K562 (cell line): ENCODE results near the gene PPFIA3. TPM values are rescaled to one million over a fixed set of nuclear protein-coding genes. Genes with fewer than 3 reads are reported as not detected.
A peak's percentile ranks its signal among the peaks of the same experiment; 100 is the strongest.

ENCODE experiments used
- ARID1B ChIP-seq: fragments of 450-650 bp; IDR thresholded peaks from 2 replicates; pipeline ENCODE4 v1.6.1; 2016; ENCODE audit warnings: antibody characterized with exemption, mild to moderate bottlenecking, inconsistent platforms
- ATF3 ChIP-seq, 2 experiments: fragments of 450-650 bp in 1 of 2; sonication (generic) in 1 of 2; formaldehyde crosslinking in 1 of 2; IDR thresholded peaks in 1 of 2; conservative IDR thresholded peaks in 1 of 2; 2 replicates each; pipeline versions ENCODE4 v1.6.1 to v1.8.1; 2016 to 2023; ENCODE audit warnings: mild to moderate bottlenecking in 2 of 2, moderate library complexity in 2 of 2, inconsistent platforms in 1 of 2, missing genetic modification reagents in 1 of 2
- BMI1 ChIP-seq: fragments of 150-350 bp; IDR thresholded peaks from 2 replicates; pipeline ENCODE4 v1.6.1; 2014; ENCODE audit warnings: low read length
- CBX8 ChIP-seq: fragments of 200-600 bp; sonication (generic); IDR thresholded peaks from 2 replicates; pipeline ENCODE4 v1.6.1; 2012; ENCODE audit warnings: borderline replicate concordance, mixed run types, low read depth, mild to moderate bottlenecking, moderate library complexity, mixed read lengths, low read length, control low read depth, inconsistent platforms; ENCODE audit not compliant: poor library complexity, severe bottlenecking; ENCODE audit errors: extremely low read depth
- CHD2 ChIP-seq: IDR thresholded peaks from 2 replicates; pipeline ENCODE4 v1.6.1; 2011; ENCODE audit warnings: low read depth, low read length
- CXXC5 ChIP-seq: fragments of 250-450 bp; sonication (Bioruptor Pico); IDR thresholded peaks from 2 replicates; pipeline ENCODE4 v1.8.0; 2022; ENCODE audit warnings: inconsistent platforms, mild to moderate bottlenecking, moderate library complexity
- E2F3 ChIP-seq: fragments of 250-450 bp; sonication (Bioruptor Pico); IDR thresholded peaks from 2 replicates; pipeline ENCODE4 v1.4.0; 2020; ENCODE audit warnings: mild to moderate bottlenecking
- E2F6 ChIP-seq, 2 experiments: IDR thresholded peaks; 2 replicates each; pipeline ENCODE4 v1.6.1; 2011; ENCODE audit warnings: borderline replicate concordance in 1 of 2, control low read depth in 1 of 2, low read depth in 1 of 2, low read length in 1 of 2, mild to moderate bottlenecking in 1 of 2, mixed read lengths in 1 of 2, moderate library complexity in 1 of 2; ENCODE audit not compliant: insufficient read depth in 1 of 2, insufficient read length in 1 of 2, poor library complexity in 1 of 2, severe bottlenecking in 1 of 2; ENCODE audit errors: extremely low read depth in 1 of 2
- ERF ChIP-seq: fragments of 450-650 bp; formaldehyde crosslinking; IDR thresholded peaks from 2 replicates; pipeline ENCODE4 v1.4.0; 2020; ENCODE audit warnings: mild to moderate bottlenecking, mixed read lengths
- GABPB1 ChIP-seq: sonication (generic); formaldehyde crosslinking; IDR thresholded peaks from 2 replicates; pipeline ENCODE4 v1.8.0; 2022; ENCODE audit warnings: mild to moderate bottlenecking, missing genetic modification reagents
- HMG20A ChIP-seq: fragments of 450-650 bp; formaldehyde crosslinking; conservative IDR thresholded peaks from 2 replicates; pipeline ENCODE4 v1.4.0; 2020; ENCODE audit warnings: mild to moderate bottlenecking, mixed read lengths
- HNRNPUL1 ChIP-seq: fragments of 200-400 bp; formaldehyde crosslinking; IDR thresholded peaks from 2 replicates; pipeline ENCODE4 v1.6.1; 2017; ENCODE audit warnings: low read length
- ILF3 ChIP-seq: fragments of 450-650 bp; IDR thresholded peaks from 2 replicates; pipeline ENCODE4 v1.6.1; 2018; ENCODE audit warnings: antibody characterized with exemption, mild to moderate bottlenecking, moderate library complexity, borderline replicate concordance
- MAFF ChIP-seq: IDR thresholded peaks from 2 replicates; pipeline ENCODE4 v1.6.1; 2012; ENCODE audit warnings: low read length, improper control_type of control experiment
- MAZ ChIP-seq, 2 experiments: fragments of 450-650 bp in 1 of 2; sonication (generic) in 1 of 2; formaldehyde crosslinking; IDR thresholded peaks in 1 of 2; conservative IDR thresholded peaks in 1 of 2; 2 replicates each; pipeline versions ENCODE4 v1.4.0 to v1.5.0; 2020; ENCODE audit warnings: mild to moderate bottlenecking in 1 of 2, missing genetic modification reagents in 1 of 2
- MEIS2 ChIP-seq: fragments of 450-650 bp; IDR thresholded peaks from 2 replicates; pipeline ENCODE4 v1.6.1; 2014; ENCODE audit warnings: mild to moderate bottlenecking; ENCODE audit not compliant: partially characterized antibody
- POLR3A ChIP-seq: IDR thresholded peaks from 2 replicates; pipeline ENCODE4 v1.6.1; 2011; ENCODE audit warnings: borderline replicate concordance, mild to moderate bottlenecking, moderate library complexity; ENCODE audit not compliant: insufficient read length, insufficient read depth; ENCODE audit errors: extremely low read depth
- RB1 ChIP-seq: fragments of 450-650 bp; IDR thresholded peaks from 2 replicates; pipeline ENCODE4 v1.6.1; 2017; ENCODE audit warnings: low read depth, mild to moderate bottlenecking
- SIX5 ChIP-seq, 2 experiments: IDR thresholded peaks; 2 replicates each; pipeline ENCODE4 v1.6.1; 2011; ENCODE audit warnings: low read length in 2 of 2, borderline replicate concordance in 1 of 2, low read depth in 1 of 2, mild to moderate bottlenecking in 1 of 2, moderate library complexity in 1 of 2; ENCODE audit not compliant: insufficient read depth in 1 of 2
- TEAD4 ChIP-seq, 2 experiments: sonication (generic) in 1 of 2; formaldehyde crosslinking in 1 of 2; IDR thresholded peaks; 2 replicates each; pipeline versions ENCODE4 v1.6.1 to v1.8.0; 2012 to 2022; ENCODE audit warnings: borderline replicate concordance in 1 of 2, inconsistent platforms in 1 of 2, low read length in 1 of 2, mild to moderate bottlenecking in 1 of 2, missing genetic modification reagents in 1 of 2
- ZBTB12 ChIP-seq: fragments of 250-450 bp; sonication (Bioruptor Pico); IDR thresholded peaks from 2 replicates; pipeline ENCODE4 v1.4.0; 2020
- ZC3H8 ChIP-seq: fragments of 450-650 bp; IDR thresholded peaks from 2 replicates; pipeline ENCODE4 v1.6.1; 2017
- ZNF263 ChIP-seq: sonication (generic); formaldehyde crosslinking; IDR thresholded peaks from 2 replicates; pipeline ENCODE4 v1.8.0; 2022; ENCODE audit warnings: mild to moderate bottlenecking, missing genetic modification reagents, borderline replicate concordance
- ZNF3 ChIP-seq: fragments of 250-450 bp; sonication (Bioruptor Pico); IDR thresholded peaks from 2 replicates; pipeline ENCODE4 v1.5.0; 2021; ENCODE audit warnings: mild to moderate bottlenecking, moderate library complexity
- polyA plus RNA-seq, 8 experiments: library from polyadenylated mRNA; depleted of rRNA in 4 of 8; stranded (reverse) in 5 of 8; unstranded in 3 of 8; fragments of >200 nt; fragmentation: Nextera tagmentation in 2 of 8; fragmentation: Illumina TruSeq in 1 of 8; extraction: Ambion mirVana in 2 of 8; extraction: Trizol in 1 of 8; gene quantifications; 2 replicates each; pipeline versions ENCODE4 v1.2.1 to v1.2.3, GENCODE V29; 2011 to 2014; ENCODE audit warnings: inconsistent platforms in 1 of 8, missing spikeins in 1 of 8
- total RNA-seq, 7 experiments: library from RNA; depleted of rRNA in 6 of 7; stranded (reverse); fragments of >200 nt in 6 of 7; fragmentation: Illumina TruSeq in 2 of 7; extraction: Trizol in 2 of 7; gene quantifications; 2 replicates each; pipeline versions ENCODE4 v1.2.1 to v1.2.3, GENCODE V29; 2011 to 2021; ENCODE audit warnings: low replicate concordance in 1 of 7

The PPFIA3 gene
- total and polyA plus RNA-seq, 9 of the 15 experiments (the other 6 are each of a cell fraction or from before 2014, with no cell fraction given), result 0.10 to 53.0 (median 17.6) TPM

- peak; percentile 92 for TF ChIP-seq ATF3 (IDR thresholded peaks at IDR 0.05)
- TF ChIP-seq ATF3 (CRISPR knock-in tag; conservative IDR thresholded peaks at IDR 0.05), result no peak
- TF ChIP-seq E2F3 (CRISPR knock-in tag), result no peak
- 0 out of 2 replicates have a peak, but pooled peaks have one; percentile 5 for TF ChIP-seq MAFF
- TF ChIP-seq BMI1, result no peak
- peak; percentile 7 for TF ChIP-seq RB1
- no peak for TF ChIP-seq ILF3
- no peak for TF ChIP-seq ZNF3
- TF ChIP-seq SIX5 (IDR thresholded peaks at IDR 0.05; ENCODE audit: borderline replicate concordance in 1 of 2, insufficient read depth in 1 of 2, low read depth in 1 of 2, low read length in 2 of 2), result peak in 1 of 2 experiments; percentile 17; a peak in 2 of 4 replicates
- TF ChIP-seq MAZ (CRISPR knock-in tag; conservative IDR thresholded peaks at IDR 0.05 in 1 of 2, IDR thresholded peaks at IDR 0.05 in 1 of 2), result peak; percentile 63 to 89
- no peak for TF ChIP-seq CBX8
- TF ChIP-seq MEIS2, result no peak
- 0 out of 2 replicates have a peak, but pooled peaks have one; percentile 10 for TF ChIP-seq CHD2
- no peak for TF ChIP-seq HMG20A (CRISPR knock-in tag)
- no peak; the same call in 1 of the 2 replicates for TF ChIP-seq ZNF263 (CRISPR knock-in tag)
- no peak for TF ChIP-seq ZBTB12 (CRISPR knock-in tag)
- TF ChIP-seq ARID1B, result peak; percentile 51; the same call in 1 of the 2 replicates
- no peak for TF ChIP-seq ZC3H8
- peak in 1 of 2 experiments; percentile 46 for TF ChIP-seq E2F6 (IDR thresholded peaks at IDR 0.05; ENCODE audit: borderline replicate concordance in 1 of 2, extremely low read depth in 1 of 2, insufficient read depth in 1 of 2, insufficient read length in 1 of 2, low read depth in 1 of 2, low read length in 1 of 2, poor library complexity in 1 of 2, severe bottlenecking in 1 of 2)
- TF ChIP-seq POLR3A, result no peak
- TF ChIP-seq TEAD4 (IDR thresholded peaks at IDR 0.05; ENCODE audit: low read length), result peak; percentile 31
- no peak for TF ChIP-seq TEAD4 (CRISPR knock-in tag; IDR thresholded peaks at IDR 0.05; ENCODE audit: borderline replicate concordance)
- no peak for TF ChIP-seq HNRNPUL1
- TF ChIP-seq ERF (CRISPR knock-in tag), result no peak
- TF ChIP-seq GABPB1 (CRISPR knock-in tag), result peak; percentile 75
- TF ChIP-seq CXXC5 (CRISPR knock-in tag), result peak; percentile 45
Measured at GRCh38 chr19:49145573-49146407, 26.4 kb downstream of the PPFIA3 start (continued).
